Measurements from ENCODE around the gene ARHGAP42. TPM values are rescaled to one million over a fixed set of nuclear protein-coding genes. Genes with fewer than 3 reads are reported as not detected.

ARHGAP42 gene
- total and polyA plus RNA-seq, 10 of the 15 experiments (the other 5 are each of a cell fraction or from before 2014, with no cell fraction given), result 1.8 to 6.3 (median 3.2) TPM

GRCh38 chr11:100671471-100671870, 15.6 kb upstream of the ARHGAP42 start:
- TF ChIP-seq ZNF24 (IDR thresholded peaks at IDR 0.05), result no peak
- no peak for TF ChIP-seq SUPT20H (IDR thresholded peaks at IDR 0.05; ENCODE audit: borderline replicate concordance, control insufficient read depth, low read depth, low read length)
- no peak for TF ChIP-seq SP1 (IDR thresholded peaks at IDR 0.05; ENCODE audit: low read depth, low read length)
- no peak for TF ChIP-seq JUND (IDR thresholded peaks at IDR 0.05; ENCODE audit: low read depth, low read length)
- no peak for TF ChIP-seq NFYB (IDR thresholded peaks at IDR 0.05; ENCODE audit: insufficient read depth, low read depth, low read length)
- no peak for TF ChIP-seq HDAC6 (IDR thresholded peaks at IDR 0.05; ENCODE audit: unreplicated experiment)
- no peak for TF ChIP-seq SIN3A (IDR thresholded peaks at IDR 0.05; ENCODE audit: low read depth, low read length)
- no peak for TF ChIP-seq NR2C2 (IDR thresholded peaks at IDR 0.05; ENCODE audit: borderline replicate concordance, control insufficient read depth, insufficient read length, low read depth)
- TF ChIP-seq USF1 (IDR thresholded peaks at IDR 0.05; ENCODE audit: borderline replicate concordance, extremely low read length, insufficient read depth, low read depth, low read length), result no peak
- no peak for TF ChIP-seq BCL3 (IDR thresholded peaks at IDR 0.05; ENCODE audit: borderline replicate concordance, insufficient read depth, low read depth, low read length, poor library complexity, severe bottlenecking)
- no peak for TF ChIP-seq MEF2A (IDR thresholded peaks at IDR 0.05; ENCODE audit: insufficient read depth, low read depth, low read length)
- TF ChIP-seq, protein P1, sequence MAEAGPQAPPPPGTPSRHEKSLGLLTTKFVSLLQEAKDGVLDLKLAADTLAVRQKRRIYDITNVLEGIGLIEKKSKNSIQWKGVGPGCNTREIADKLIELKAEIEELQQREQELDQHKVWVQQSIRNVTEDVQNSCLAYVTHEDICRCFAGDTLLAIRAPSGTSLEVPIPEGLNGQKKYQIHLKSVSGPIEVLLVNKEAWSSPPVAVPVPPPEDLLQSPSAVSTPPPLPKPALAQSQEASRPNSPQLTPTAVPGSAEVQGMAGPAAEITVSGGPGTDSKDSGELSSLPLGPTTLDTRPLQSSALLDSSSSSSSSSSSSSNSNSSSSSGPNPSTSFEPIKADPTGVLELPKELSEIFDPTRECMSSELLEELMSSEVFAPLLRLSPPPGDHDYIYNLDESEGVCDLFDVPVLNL (IDR thresholded peaks at IDR 0.05; ENCODE audit: low read depth, low read length), result no peak
- no peak for TF ChIP-seq FOXK2 (IDR thresholded peaks at IDR 0.05)
- no peak for TF ChIP-seq HCFC1 (IDR thresholded peaks at IDR 0.05; ENCODE audit: low read length)
- TF ChIP-seq, protein P2, sequence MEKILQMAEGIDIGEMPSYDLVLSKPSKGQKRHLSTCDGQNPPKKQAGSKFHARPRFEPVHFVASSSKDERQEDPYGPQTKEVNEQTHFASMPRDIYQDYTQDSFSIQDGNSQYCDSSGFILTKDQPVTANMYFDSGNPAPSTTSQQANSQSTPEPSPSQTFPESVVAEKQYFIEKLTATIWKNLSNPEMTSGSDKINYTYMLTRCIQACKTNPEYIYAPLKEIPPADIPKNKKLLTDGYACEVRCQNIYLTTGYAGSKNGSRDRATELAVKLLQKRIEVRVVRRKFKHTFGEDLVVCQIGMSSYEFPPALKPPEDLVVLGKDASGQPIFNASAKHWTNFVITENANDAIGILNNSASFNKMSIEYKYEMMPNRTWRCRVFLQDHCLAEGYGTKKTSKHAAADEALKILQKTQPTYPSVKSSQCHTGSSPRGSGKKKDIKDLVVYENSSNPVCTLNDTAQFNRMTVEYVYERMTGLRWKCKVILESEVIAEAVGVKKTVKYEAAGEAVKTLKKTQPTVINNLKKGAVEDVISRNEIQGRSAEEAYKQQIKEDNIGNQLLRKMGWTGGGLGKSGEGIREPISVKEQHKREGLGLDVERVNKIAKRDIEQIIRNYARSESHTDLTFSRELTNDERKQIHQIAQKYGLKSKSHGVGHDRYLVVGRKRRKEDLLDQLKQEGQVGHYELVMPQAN (conservative IDR thresholded peaks at IDR 0.05), result no peak
- no peak overlapping the region for H3K4me3 ChIP-seq
- RAD21 ChIA-PET (ENCODE audit: unreplicated experiment), result interaction anchor here (1.0 kb wide), 1 partner anchor 10 kb away, joined by 4 read pairs; no protein-coding TSS in a partner anchor
- in situ Hi-C loops (cut with MboI) (no loop called here), intact Hi-C loops (cut with micrococcal nuclease; ENCODE audit: unreplicated experiment) (no loop called here)
- no peaks in the 10 kb centered on the region for H3K36me3 ChIP-seq (ENCODE audit: control insufficient read depth in 2 of 2, insufficient read depth in 2 of 2, low read length in 1 of 2)
- no peaks in the 10 kb centered on the region for H3K27me3 ChIP-seq (replicated peaks in 1 of 2; ENCODE audit: control insufficient read depth in 2 of 2, insufficient read depth in 2 of 2, low read length in 1 of 2)
- no peaks in the 10 kb centered on the region for H3K4me1 ChIP-seq (ENCODE audit: control insufficient read depth, insufficient read depth, low read length)
- ATAC-seq (no peak), FAIRE-seq (no peak), DNase-seq (ENCODE audit: low read depth, low spot score) (no peak)
- WGBS (ENCODE audit: insufficient coverage, insufficient replicate concordance, low lambda C conversion rate, missing lambda C conversion rate), result 50% methylated on average over 6 of the region's 6 CpGs
- SMC1A ChIA-PET (ENCODE audit: uncharacterized antibody, unreplicated experiment), result interaction anchor here (1.7 kb wide), 1 partner anchor 94 kb away, joined by 4 read pairs; no protein-coding TSS in a partner anchor
- H2AFZ ChIP-seq (ENCODE audit: control insufficient read depth, low read depth, low read length), result no peak overlapping the region
- H3K9ac ChIP-seq (ENCODE audit: control insufficient read depth, insufficient read depth, low read length), result no peak overlapping the region
- no peaks in the 10 kb centered on the region for H3K9me3 ChIP-seq (replicated peaks; ENCODE audit: control insufficient read depth, insufficient read depth, low read length)
- no peaks in the 10 kb centered on the region for H3K79me2 ChIP-seq (ENCODE audit: control insufficient read depth, insufficient read depth, low read length)
- H3K4me2 ChIP-seq (ENCODE audit: control insufficient read depth, insufficient read depth), result no peak overlapping the region
- H4K20me1 ChIP-seq (ENCODE audit: control insufficient read depth, insufficient read depth), result no peaks in the 10 kb centered on the region
- H3K27ac ChIP-seq (ENCODE audit: control insufficient read depth, insufficient read depth), result no peak overlapping the region
- CTCF ChIA-PET, result no interaction called here
- no TSS peak for BruUV-seq (replicated peaks)
- POLR2A ChIA-PET, result no interaction called here

All from GM12878 (cell line).